Mucosa of stomach (tissue), 1 donor: Measurements from ENCODE around the gene SNX4.
"Not testable (repeated sequence)": the region's sequence is repeated elsewhere in the genome, so short reads cannot be mapped to it uniquely, and the experiment has no call there.

ENCODE experiments used
- H3K27me3 ChIP-seq: one replicate; pipeline ENCODE4 v1.7.0; 2013; ENCODE audit warnings: mild to moderate bottlenecking, low read length; ENCODE audit not compliant: control insufficient read depth, insufficient read depth
- H3K36me3 ChIP-seq: one replicate; pipeline ENCODE4 v1.7.0; 2013; ENCODE audit warnings: low read length; ENCODE audit not compliant: control insufficient read depth, insufficient read depth
- H3K4me1 ChIP-seq: one replicate; pipeline ENCODE4 v1.7.0; 2013; ENCODE audit warnings: mild to moderate bottlenecking, low read length; ENCODE audit not compliant: control insufficient read depth, insufficient read depth
- H3K4me3 ChIP-seq: one replicate; pipeline ENCODE4 v1.7.0; 2013; ENCODE audit warnings: low read length
- H3K9ac ChIP-seq: one replicate; pipeline ENCODE4 v1.7.0; 2013; ENCODE audit warnings: mild to moderate bottlenecking, low read length, moderate library complexity
- H3K9me3 ChIP-seq: one replicate; pipeline ENCODE4 v1.7.0; 2013; ENCODE audit warnings: mild to moderate bottlenecking, low read length, moderate library complexity; ENCODE audit not compliant: control insufficient read depth
- donor health status: Pancreatic carcinoma.

The SNX4 gene

DNA sequence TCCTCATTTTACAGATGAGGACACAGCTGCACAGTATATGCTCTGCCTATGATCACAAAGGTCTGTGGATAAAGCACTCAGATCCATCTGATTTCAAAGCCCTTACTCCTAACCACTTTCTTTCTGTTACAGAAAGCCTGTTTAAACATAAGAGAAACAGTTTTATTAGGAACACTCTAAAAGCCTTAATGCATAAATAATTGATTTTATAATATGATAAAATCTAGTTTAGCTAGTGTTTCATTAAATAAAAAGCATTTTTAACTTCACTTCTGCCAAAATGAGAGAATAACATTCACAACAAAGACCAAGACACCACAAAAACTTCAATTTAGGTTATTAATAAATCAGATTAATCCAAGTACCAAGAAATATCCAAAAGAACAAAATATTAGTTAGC, 21.4 kb downstream of the SNX4 start:
- H3K36me3 ChIP-seq: no peaks in the 10 kb centered on the region
- no peaks in the 10 kb centered on the region for H3K4me1 ChIP-seq
- H3K9ac ChIP-seq: no peak overlapping the region
- no peak overlapping the region for H3K4me3 ChIP-seq
- no peaks in the 10 kb centered on the region for H3K27me3 ChIP-seq
- no peaks in the 10 kb centered on the region for H3K9me3 ChIP-seq

DNA sequence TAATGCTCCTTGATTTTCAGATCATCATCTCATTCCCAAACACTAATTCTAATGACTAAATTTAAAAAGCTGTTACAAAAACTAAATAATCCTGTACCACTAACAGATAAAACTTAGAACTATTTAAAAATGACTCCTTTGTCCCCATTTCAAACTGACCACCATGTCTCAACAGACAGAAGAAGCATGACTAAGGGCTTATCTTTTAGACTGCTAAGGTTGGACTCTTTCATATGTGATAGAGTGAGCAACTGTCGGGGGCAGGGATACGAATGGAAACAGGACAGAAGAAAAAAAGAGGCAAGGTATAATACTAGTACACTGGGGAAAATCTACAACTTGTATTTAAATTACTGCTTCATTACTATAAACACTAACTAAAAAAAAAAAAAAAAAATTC, 23.3 kb downstream of the SNX4 start:
- Histone ChIP-seq H3K4me3 (no peak overlapping the region), H3K9me3 (no peaks in the 10 kb centered on the region), H3K9ac (no peak overlapping the region), H3K4me1 (no peaks in the 10 kb centered on the region), H3K27me3 (no peaks in the 10 kb centered on the region), H3K36me3 (no peaks in the 10 kb centered on the region)

DNA sequence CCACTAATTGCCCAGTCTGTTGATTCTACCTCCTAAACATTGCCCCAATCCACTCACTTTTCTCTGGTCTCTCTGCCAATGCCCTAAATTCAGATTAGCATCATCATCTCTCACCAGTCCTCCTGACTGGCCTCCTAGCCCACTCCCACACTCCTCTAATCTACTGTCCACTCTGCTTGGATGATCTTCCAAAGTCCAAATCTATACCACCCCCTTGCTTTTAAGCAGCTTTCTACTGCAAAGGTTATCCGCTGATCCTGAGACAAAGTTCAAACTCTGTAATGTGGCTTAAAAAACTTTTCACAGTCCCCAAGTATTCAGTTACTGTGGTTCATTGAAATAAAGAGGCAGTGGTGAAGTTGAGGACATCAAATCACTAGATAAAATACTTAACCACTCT, 37.6 kb downstream of the SNX4 start:
- Histone ChIP-seq H3K27me3 (no peaks in the 10 kb centered on the region), H3K9ac (no peak overlapping the region), H3K9me3 (no peaks in the 10 kb centered on the region), H3K4me1 (no peaks in the 10 kb centered on the region), H3K4me3 (no peak overlapping the region), H3K36me3 (no peaks in the 10 kb centered on the region)

DNA sequence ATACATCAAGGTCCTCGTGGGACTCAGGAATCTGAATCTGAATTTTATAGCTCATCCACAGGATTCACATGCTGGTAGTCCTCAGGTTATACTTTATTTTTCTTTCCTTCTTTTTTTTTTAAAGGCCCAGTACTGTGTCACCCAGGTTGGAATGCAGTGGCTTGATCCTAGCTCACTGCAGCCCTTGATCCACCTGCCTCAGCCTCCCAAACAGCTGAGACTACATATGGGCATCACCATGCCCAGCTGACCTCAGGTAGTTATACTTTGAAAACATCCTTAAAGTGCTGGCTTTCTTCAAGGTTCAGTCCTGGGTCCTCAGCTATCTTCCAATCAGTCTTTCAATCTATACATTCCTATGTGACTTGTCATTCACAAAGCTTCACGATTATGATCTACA, 38.2 kb downstream of the SNX4 start:
- Histone ChIP-seq H3K27me3 (no peaks in the 10 kb centered on the region), H3K9me3 (no peaks in the 10 kb centered on the region), H3K4me3 (no peak overlapping the region), H3K4me1 (no peaks in the 10 kb centered on the region), H3K9ac (no peak overlapping the region), H3K36me3 (no peaks in the 10 kb centered on the region)

DNA sequence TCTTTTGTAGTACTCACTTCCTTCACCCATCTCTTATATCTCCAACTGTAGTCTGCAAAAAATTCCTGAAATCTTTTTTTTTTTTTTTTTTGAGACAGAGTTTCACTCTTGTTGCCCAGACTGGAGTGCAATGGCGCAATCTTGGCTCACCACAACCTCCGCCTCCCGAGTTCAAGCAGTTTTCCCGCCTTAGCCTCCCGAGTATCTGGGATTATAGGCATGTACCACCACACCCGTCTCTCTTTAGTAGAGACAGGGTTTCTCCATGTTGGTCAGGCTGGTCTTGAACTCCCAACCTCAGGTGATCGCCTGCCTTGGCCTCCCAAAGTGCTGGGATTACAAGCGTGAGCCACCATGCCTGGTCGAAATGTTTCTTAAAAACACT, 38.6 kb downstream of the SNX4 start:
- not testable (repeated sequence) for H3K4me3 ChIP-seq, H3K9me3 ChIP-seq, H3K27me3 ChIP-seq, H3K9ac ChIP-seq, H3K36me3 ChIP-seq, H3K4me1 ChIP-seq

DNA sequence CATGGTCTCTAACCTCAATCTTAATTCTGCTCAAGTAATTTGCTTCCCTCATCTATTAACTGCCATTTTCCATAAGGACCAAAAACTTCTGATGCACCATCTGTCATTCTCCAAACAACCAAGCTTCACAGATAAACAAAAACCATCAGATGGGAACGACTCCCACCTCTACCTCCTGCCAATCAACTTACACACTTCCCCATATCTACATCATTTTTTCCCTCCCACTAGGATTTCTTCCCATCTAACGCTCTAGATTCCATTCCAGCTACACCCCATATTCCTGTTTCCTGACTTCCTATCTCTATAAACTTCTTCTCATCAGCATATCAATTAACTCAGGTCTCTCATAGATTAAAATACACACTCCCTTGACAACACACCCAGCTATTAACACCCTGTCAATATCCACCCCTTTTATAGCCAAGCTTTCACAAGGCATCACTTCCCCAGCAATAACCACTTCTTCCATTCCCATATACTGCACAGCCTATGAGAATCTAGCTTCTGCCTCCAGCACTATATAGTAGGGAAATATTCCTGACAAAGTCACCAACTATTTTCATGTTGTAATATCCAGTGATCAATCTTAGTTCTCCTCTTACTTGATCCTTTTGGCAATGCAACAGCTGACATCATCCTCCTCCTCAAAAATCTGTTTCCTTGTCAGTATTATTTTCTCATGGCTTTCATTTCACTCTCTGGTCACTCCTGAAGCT, 39.2 kb downstream of the SNX4 start:
- no peak overlapping the region for H3K9ac ChIP-seq
- H3K4me1 ChIP-seq: no peaks in the 10 kb centered on the region
- no peak overlapping the region for H3K4me3 ChIP-seq
- no peaks in the 10 kb centered on the region for H3K36me3 ChIP-seq
- no peaks in the 10 kb centered on the region for H3K27me3 ChIP-seq
- H3K9me3 ChIP-seq: no peaks in the 10 kb centered on the region

DNA sequence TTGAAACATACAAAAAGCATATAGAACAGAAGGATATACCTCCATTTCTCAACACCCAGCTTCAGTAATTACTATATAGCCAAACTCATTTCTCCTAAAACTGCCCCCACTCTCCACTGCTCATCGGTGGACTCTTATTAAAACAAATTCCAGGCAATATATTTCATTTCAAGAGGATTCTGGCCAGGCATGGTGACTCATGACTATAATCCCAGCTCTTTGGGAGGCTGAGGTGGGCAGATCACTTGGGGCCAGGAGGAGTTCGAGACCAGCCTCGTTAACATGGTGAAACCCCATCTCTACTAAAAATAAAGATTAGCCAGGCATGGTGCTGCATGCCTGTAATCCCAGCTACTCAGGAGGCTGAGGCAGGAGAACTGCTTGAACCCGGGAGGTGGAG, 40.9 kb downstream of the SNX4 start:
- no peak overlapping the region for H3K9ac ChIP-seq
- no peaks in the 10 kb centered on the region for H3K4me1 ChIP-seq
- no peaks in the 10 kb centered on the region for H3K36me3 ChIP-seq
- no peaks in the 10 kb centered on the region for H3K9me3 ChIP-seq
- no peak overlapping the region for H3K4me3 ChIP-seq
- no peaks in the 10 kb centered on the region for H3K27me3 ChIP-seq

DNA sequence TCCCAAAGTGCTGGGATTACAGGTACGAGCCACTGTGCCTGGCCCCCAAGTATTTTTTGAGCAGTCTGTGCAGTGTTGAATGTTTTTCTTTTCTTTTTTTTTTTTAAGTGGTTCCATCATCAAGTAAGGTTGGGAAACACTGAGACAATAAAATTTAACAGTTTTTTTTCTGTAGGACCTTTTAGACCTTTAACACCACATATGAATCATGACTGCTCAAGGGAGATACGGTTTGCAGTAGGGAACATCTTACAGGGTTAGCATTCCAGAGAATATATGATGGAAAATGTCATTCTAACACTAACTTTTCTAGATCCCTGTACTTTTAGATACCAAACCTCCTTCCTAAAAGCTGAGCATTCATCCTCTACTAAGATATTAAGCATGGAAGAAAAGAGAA, 41.7 kb downstream of the SNX4 start:
- H3K36me3 ChIP-seq: no peaks in the 10 kb centered on the region
- H3K4me1 ChIP-seq: no peaks in the 10 kb centered on the region
- H3K9me3 ChIP-seq: no peaks in the 10 kb centered on the region
- no peaks in the 10 kb centered on the region for H3K27me3 ChIP-seq
- H3K9ac ChIP-seq: no peak overlapping the region
- H3K4me3 ChIP-seq: no peak overlapping the region

DNA sequence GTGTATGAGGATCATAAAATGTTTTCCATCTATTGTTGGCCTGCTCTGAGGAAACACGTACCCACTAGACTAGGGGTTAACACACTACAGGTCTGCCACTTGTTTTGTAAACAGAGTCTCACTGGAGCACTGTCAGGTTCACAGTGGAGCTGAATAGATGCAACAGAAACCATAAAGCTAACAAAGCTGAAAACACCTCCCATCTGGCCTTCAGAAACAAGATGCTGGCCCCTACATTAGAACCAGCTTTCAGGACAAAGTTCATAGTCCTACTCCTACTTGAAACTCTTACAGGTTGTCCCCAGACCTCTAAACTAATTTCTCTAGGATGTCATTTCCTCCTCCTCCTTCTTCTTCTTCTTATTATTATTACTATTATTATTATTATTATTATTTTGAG, 42.3 kb downstream of the SNX4 start:
- Histone ChIP-seq H3K9me3 (no peaks in the 10 kb centered on the region), H3K27me3 (no peaks in the 10 kb centered on the region), H3K36me3 (no peaks in the 10 kb centered on the region), H3K4me3 (no peak overlapping the region), H3K9ac (no peak overlapping the region), H3K4me1 (no peaks in the 10 kb centered on the region)

DNA sequence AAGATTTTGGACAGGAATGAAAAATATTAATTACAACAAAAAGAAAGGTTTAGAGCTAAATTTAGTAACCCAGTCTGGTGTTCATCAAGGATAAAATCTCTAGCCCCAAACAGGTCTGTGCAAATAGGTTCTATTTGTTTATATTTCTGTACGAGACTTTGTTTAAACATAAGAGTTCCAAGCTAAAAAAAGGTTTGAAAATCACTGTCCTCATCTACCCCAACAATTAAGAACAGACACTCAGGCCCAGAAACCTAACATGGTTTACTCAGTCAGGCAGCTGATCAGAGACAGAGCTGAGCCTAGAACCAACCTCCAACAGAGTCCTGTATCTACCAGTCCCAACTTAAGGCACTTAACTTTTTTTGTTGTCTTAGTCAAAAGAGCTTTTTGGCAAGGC, 49.3 kb downstream of the SNX4 start:
- H3K4me1 ChIP-seq: no peaks in the 10 kb centered on the region
- H3K9me3 ChIP-seq: no peaks in the 10 kb centered on the region
- H3K27me3 ChIP-seq: no peaks in the 10 kb centered on the region
- no peak overlapping the region for H3K4me3 ChIP-seq
- H3K9ac ChIP-seq: no peak overlapping the region
- H3K36me3 ChIP-seq: no peaks in the 10 kb centered on the region

DNA sequence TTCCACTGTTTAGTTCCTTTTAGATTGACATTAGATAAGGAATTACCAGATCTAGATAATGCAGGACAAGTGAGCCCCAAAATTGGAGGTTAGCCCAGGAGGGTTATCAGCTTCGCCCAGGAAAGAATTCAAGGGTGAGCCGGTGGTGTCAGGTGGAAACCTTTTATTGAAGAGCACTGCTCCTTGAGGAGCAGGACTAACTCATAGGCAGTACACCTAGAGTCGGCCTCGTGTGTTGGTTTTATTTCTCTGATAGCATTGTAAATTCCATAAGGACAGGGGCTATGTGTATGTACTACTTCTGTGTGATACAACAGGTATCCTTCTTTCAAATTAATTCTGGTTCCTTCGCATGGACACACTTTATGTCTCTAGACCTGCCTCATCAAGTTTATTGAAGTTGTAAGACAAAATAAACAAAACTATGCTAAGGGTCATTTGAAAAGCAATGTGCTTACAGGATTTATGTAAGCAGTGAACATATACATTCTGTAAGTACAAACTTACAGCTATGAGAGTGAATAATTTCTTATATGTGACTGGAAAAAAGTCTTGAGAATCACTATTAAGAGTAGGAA, 57.2 kb downstream of the SNX4 start:
- H3K36me3 ChIP-seq: no peaks in the 10 kb centered on the region
- no peaks in the 10 kb centered on the region for H3K4me1 ChIP-seq
- H3K9ac ChIP-seq: no peak overlapping the region
- H3K4me3 ChIP-seq: no peak overlapping the region
- no peaks in the 10 kb centered on the region for H3K27me3 ChIP-seq
- no peaks in the 10 kb centered on the region for H3K9me3 ChIP-seq

DNA sequence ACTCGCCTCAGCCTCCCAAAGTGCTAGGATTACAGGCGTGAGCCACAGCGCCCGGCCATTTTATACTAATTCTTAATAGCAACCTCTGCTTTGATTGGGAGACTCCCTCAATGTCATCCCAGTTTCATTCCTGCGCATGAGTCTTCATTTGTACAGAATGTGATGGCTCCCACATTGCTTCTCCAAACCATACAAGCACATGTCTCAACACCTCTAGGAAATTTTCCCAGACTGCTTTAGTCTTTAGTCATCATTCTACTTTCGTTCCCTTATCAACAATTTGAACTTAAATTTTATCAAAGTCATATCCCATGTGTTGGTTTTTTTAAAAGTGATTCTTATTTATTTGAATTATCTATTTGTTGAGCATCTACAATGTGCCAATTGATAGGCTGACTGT, 58.1 kb downstream of the SNX4 start:
- Histone ChIP-seq H3K9ac (no peak overlapping the region), H3K36me3 (no peaks in the 10 kb centered on the region), H3K4me1 (no peaks in the 10 kb centered on the region), H3K27me3 (no peaks in the 10 kb centered on the region), H3K9me3 (no peaks in the 10 kb centered on the region), H3K4me3 (no peak overlapping the region)

DNA sequence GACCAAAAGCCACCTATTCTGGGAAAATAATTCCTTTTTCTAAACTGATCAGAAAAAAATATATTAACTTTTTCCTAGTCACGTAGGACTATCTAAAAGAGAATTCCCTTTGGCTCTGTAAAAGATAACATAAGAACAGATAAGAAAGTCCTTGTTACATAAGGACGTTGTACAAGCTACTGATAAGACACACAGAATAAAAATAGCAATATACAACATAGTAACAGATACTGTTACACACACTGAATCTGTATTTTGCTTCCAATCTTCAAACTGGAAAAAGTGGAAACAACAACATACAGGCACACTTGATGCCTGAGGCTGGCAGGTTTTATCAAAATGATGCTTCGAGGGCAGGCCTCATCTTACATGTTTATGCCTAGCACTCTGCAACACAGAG, 59.8 kb downstream of the SNX4 start:
- Histone ChIP-seq H3K4me1 (no peaks in the 10 kb centered on the region), H3K27me3 (no peaks in the 10 kb centered on the region), H3K36me3 (no peaks in the 10 kb centered on the region), H3K9me3 (no peaks in the 10 kb centered on the region), H3K9ac (no peak overlapping the region), H3K4me3 (no peak overlapping the region)
